ENCODE measurements around the gene PPP1R13B. TPM values are rescaled to one million over a fixed set of nuclear protein-coding genes. Genes with fewer than 3 reads are reported as not detected.

The PPP1R13B gene
- total RNA-seq, 6 experiments from 2014 or later: 5.1 to 6.2 (median 5.5) TPM

GRCh38 chr14:103861413-103862392, 14.3 kb upstream of the PPP1R13B start:
- no peaks in the 10 kb centered on the region; the same call in 1 of the 2 replicates for H3K4me1 Mint-ChIP-seq (ENCODE audit: low read depth)
- no peak overlapping the region for H3K27ac Mint-ChIP-seq
- peak; percentile 28; the same call in 1 of the 2 replicates for TF ChIP-seq CTCF (IDR thresholded peaks at IDR 0.05)
- H3K36me3 Mint-ChIP-seq (ENCODE audit: low read depth): no peaks in the 10 kb centered on the region
- DNase-seq: no peak
- H3K4me3 Mint-ChIP-seq: peak overlapping the region; percentile 66; the same call in 1 of the 2 replicates
- peaks cover 22% of the 10 kb centered on the region for H3K27me3 Mint-ChIP-seq (ENCODE audit: insufficient read depth)
- H3K9me3 Mint-ChIP-seq: no peaks in the 10 kb centered on the region

GRCh38 chr14:103859416-103860202, 12.2 kb upstream of the PPP1R13B start:
- TF ChIP-seq CTCF (IDR thresholded peaks at IDR 0.05): no peak
- no peak for DNase-seq
- H3K4me3 Mint-ChIP-seq: no peak overlapping the region
- H3K4me1 Mint-ChIP-seq (ENCODE audit: low read depth): no peaks in the 10 kb centered on the region; the same call in 1 of the 2 replicates
- H3K36me3 Mint-ChIP-seq (ENCODE audit: low read depth): no peaks in the 10 kb centered on the region
- peaks cover 24% of the 10 kb centered on the region for H3K27me3 Mint-ChIP-seq (ENCODE audit: insufficient read depth)
- H3K27ac Mint-ChIP-seq: no peak overlapping the region
- H3K9me3 Mint-ChIP-seq: no peaks in the 10 kb centered on the region

GRCh38 chr14:103858063-103858781, 10.8 kb upstream of the PPP1R13B start:
- H3K9me3 Mint-ChIP-seq: no peaks in the 10 kb centered on the region
- TF ChIP-seq CTCF (IDR thresholded peaks at IDR 0.05): no peak
- H3K27ac Mint-ChIP-seq: no peak overlapping the region
- no peaks in the 10 kb centered on the region; the same call in 1 of the 2 replicates for H3K4me1 Mint-ChIP-seq (ENCODE audit: low read depth)
- no peaks in the 10 kb centered on the region for H3K36me3 Mint-ChIP-seq (ENCODE audit: low read depth)
- DNase-seq: no peak
- peaks cover 25% of the 10 kb centered on the region for H3K27me3 Mint-ChIP-seq (ENCODE audit: insufficient read depth)
- H3K4me3 Mint-ChIP-seq: no peak overlapping the region

- no peak for DNase-seq
- no peak overlapping the region for H3K27ac Mint-ChIP-seq
- H3K36me3 Mint-ChIP-seq (ENCODE audit: low read depth): no peaks in the 10 kb centered on the region
Measured at GRCh38 chr14:103857256-103857655, 9.9 kb upstream of the PPP1R13B start.

More at GRCh38 chr14:103857256-103857655, 9.9 kb upstream of the PPP1R13B start:
- Mint-ChIP-seq H3K4me3 (no peak overlapping the region), H3K9me3 (no peaks in the 10 kb centered on the region), H3K27me3 (ENCODE audit: insufficient read depth) (peaks cover 23% of the 10 kb centered on the region), H3K4me1 (ENCODE audit: low read depth) (no peaks in the 10 kb centered on the region; the same call in 1 of the 2 replicates)
- TF ChIP-seq CTCF (IDR thresholded peaks at IDR 0.05): no peak
